GM19099 (cell line): ENCODE results near the gene ACADS.
A peak's percentile ranks its signal among the peaks of the same experiment; 100 is the strongest.

Experiments used
- POLR2A ChIP-seq: IDR thresholded peaks from 3 replicates; pipeline ENCODE4 v1.6.1; 2011; ENCODE audit warnings: low read depth; ENCODE audit not compliant: insufficient read length; ENCODE audit errors: extremely low read depth

The ACADS gene

DNA sequence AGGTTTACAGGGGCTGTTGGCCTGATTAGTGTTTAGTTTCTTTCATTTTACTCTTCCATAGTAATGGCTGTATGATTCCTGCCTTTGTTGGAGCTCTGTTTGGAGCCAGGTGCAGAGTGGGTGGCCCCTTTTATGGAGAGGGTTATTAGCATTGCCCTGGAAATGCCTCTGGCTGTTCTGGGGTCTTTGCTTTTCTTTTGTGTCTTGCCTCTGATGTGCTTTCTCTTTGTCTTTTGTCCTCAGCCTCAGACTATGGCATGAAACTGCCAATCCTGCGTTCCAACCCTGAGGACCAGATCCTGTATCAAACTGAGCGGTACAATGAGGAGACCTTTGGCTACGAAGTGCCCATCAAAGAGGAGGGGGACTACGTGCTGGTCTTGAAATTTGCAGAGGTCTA is 31.8 kb upstream of the ACADS start:
- TF ChIP-seq POLR2A = no peak

DNA sequence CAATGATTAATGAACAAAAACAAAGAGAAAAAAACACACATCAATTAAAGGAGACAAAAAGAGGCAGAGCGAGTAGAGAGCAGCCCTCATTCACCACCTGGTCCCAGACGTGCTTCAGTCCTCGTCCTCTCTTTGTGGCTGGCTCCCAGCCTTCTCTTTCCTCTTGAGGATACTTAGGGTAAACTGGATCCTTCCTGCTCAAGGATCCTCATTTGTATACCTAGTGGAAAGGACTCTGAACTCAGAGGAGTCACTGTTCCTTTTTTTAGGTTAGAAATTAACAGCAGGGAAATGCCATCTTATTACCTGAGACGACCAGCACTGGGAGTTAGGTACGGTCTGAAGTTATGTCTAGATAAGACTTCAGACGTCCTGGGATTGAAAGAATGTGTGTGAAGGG is 29.0 kb upstream of the ACADS start:
- no peak for TF ChIP-seq POLR2A

DNA sequence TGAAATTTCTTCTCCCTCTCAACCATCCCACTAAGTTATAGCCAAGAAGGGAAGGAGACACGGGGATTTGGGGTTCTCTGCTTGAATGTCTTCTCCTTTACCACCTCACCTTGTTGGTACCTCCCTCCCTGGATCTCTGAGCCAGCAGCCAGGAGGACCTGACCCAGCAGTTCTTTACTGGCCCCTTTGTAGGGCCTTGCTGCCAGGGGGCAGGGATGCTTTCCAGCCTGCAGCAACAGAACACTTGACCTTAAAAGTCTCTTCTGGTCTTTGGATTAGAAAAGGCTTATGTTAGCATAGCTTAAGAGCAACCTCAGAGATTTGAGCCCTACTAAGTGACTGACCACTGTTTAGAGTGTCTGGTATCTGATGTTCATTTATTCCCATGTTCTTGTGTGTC is 28.3 kb upstream of the ACADS start:
- no peak for TF ChIP-seq POLR2A

DNA sequence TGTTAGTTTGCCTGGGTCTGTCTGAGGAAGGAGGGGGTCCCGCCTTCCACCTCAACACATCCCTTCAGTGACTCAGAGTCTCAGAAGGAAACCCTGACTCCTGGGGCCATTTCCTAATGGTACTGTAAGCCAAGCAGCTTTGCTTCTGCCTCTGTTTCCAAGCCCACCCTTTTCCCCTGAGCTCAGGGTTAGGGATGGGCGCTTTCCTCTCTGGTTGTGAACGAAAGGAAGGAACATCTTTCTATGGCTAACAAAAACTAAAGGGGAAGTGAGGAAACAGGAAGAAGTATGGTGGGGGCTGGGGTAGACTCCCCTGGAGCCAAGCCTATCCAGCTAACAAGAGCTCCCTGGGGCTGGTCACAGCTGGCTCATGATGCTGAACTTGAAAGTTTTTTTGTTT is 27.0 kb upstream of the ACADS start:
- no peak for TF ChIP-seq POLR2A

DNA sequence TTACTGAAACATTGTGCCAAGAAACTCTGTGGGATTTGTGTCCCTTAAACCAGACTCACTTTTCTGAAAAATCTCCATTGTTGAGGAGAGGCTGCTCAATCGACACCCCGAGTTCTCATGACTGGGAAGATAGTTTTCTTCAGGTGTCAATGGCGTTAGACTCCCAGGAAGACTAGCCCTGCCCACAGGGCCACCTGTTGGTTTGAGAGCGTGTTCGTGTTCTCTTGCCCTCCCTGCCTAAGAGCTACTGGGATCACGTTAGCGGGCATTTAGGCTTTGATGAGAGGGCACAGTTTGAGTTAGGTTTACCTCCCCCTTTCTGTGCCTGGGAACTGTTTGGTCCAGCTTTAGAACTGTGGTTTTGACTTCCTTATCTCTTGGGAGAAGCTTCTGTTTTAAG is 26.1 kb upstream of the ACADS start:
- TF ChIP-seq POLR2A = no peak

DNA sequence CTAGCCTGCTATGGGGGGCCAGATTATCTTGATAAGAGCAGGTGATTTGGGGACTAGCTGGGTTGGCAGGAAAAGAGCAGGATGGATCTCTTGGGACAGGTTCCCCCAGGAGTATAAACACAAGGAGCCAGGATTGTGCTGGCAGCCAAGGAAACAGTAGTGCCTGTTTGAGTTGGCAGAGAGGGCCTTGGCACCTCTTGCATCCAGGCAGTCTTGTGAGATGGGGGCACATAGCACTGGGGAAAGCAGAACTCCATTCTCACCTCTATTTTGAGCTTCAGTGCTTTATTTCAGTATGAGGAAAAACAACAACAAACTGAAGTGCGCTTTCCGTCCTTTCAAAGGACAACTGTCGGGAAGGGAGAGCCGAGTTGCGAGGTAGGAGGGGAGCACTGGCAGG is 24.7 kb upstream of the ACADS start:
- TF ChIP-seq POLR2A = no peak

DNA sequence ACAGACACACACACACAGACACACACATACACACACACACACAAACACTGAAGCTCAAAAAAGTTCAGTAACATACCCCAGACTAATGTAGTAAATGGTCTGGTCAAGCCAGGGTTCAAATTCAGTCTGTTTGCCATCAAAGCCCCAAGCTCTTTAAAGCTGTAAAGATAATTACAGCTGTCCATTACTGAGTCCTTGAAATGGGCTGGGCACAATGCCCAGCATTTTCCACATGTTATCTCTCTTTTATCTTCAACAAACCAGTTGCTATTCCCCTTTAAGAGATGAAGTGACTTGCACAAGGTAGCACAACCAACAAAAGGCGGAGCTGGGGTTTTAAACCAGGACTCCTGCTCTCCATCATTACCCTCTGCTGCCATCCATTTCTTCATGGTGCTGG is 23.0 kb upstream of the ACADS start:
- no peak for TF ChIP-seq POLR2A

DNA sequence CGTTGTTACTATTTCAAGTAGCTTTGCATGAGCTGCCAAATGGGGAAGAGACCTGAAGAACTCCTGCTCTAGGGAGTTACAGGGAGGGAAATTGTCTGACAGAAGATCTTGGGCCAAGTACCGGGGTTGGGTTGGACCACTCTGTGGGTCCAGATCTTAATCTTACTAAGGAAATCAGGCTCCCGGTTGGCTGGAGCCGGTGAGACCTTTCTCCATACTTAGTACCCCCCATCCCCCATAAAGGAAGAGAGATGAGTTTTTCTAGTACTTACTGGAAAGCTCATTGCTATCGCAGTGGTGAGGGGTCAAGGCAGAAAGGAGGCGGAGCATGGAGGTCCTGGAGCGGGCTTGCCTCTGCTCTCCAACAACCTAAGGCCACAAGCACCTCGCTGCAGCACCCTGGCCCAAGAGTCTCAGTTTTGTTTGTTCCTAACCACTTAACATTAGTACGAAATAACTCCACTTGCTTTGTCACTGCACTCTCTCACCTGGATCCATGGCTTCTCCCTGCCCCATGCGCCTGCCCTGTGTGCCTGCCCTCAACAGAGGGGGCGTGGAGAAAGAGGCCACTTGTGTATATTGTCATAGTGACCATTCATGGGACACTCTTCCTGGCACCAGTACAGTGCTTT is 22.2 kb upstream of the ACADS start:
- TF ChIP-seq POLR2A = no peak

DNA sequence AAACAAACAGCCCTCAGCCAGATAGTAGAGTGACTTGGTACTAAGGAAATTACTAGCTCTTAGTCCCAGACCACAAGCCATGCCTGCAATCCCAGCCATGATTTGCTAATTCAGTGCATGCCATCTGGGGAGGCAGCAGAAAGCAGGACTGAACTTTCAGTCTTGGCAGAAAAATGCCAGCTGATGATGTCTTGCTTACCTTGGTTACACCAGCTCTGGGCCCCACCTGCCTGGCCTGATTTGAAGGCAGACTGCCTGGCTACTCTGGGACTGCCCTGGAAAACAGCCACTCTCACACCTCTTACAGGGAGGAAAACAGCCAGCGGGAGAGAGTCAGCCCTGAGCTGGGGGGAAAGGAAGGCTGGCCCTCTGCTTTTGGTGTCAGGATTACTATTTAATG is 20.0 kb upstream of the ACADS start:
- TF ChIP-seq POLR2A = no peak

DNA sequence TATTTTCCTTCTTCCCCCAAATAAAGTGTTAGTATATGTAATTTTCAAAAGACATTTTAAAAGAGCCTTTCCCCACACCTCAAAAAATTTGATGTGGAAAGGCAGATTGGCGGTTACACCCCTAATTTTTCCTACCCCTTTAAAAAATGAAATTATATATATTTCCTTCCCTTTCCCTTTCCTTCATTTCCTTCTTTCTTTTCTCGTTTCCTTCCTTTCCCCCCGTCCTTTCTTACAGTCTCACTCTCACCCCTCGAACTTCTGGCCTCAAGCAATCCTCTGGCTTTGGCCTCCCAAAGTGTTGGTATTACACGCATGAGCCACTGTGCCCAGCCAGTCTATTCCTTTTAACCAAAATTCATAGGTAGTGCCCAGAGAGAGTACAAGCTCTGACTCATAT is 19.6 kb upstream of the ACADS start:
- no peak for TF ChIP-seq POLR2A

DNA sequence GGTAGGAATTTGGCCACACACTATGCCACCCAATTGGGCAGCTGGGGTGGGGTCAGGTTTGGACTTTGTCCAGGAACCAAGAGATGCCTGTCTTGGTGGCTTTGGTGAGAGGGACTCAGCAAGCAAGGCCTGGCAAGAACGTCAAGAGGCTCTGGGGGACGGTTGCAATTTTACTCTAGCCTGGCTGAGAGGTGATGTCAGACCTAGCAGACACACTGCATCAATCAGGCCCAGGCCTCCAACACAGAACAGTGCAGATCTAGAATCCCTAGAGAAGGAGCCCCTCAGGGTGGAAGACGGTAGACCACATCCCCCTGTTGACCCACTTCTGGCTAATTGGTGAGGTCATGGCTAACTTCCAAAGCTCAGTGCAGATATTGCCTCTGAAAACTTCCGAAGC is 17.0 kb upstream of the ACADS start:
- no peak for TF ChIP-seq POLR2A

DNA sequence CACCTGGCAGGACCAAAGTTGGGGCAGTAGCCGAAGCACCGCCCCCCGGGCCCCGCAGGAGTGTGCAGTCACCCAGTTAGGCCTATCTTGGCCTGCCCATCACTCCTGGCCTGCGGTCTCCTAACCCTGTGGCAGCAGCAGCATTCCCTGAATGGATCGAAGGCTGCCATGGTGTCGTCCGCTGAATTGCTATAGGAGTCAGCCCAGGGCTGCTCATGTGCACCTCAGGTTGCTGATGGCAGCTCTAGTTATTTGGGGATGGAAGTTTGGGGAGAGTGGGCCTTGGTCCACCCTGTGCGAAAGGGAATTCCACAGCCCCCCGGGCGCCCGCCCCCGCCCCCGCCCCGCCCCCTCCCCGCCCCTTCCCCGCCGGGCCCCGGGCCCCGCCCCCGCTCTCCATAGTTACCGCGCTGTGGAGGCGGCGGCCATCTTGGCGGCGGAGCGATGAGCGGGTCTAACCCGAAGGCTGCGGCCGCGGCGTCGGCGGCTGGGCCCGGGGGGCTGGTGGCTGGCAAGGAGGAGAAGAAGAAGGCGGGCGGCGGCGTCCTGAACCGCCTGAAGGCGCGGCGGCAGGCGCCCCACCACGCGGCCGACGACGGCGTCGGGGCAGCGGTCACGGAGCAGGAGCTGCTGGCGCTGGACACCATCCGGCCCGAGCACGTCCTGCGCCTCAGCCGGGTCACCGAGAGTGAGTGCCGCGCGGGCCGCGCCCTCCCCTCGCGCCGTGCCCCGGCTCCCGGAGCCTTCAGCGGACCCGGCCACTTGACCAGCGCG is 15.4 kb upstream of the ACADS start, which contains the start of gene UNC119B:
TSS of gene UNC119B (plus strand) at position 428 of the 774 bp plus-strand sequence. CDS start at position 445, 17 bp downstream.
- TF ChIP-seq POLR2A = peak; percentile 60

DNA sequence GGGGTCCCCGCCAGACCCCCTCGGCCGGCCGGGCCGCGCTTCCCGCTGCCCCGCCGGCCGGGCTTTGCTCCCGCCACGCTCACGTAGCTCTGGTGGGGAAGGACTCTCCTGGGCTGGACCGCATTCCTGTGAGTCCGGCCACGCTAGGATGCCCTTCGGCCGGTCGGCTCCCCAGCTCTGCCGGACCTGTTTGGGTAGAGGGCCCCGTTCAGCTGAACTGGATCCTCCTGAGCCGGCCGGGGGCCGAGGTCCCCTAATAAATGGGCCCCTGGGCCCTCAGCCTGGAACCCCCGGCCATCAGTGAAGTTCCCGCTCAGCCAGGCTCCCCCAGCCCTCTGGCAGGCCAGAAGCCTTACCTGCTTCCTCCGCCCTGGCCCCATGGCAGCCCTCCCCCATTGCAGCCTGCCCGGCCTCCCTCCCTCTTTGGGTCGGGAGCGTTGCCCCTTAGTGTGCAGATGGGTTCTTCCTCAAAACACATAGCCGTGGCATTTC is 14.8 kb upstream of the ACADS start:
- TF ChIP-seq POLR2A = no peak

DNA sequence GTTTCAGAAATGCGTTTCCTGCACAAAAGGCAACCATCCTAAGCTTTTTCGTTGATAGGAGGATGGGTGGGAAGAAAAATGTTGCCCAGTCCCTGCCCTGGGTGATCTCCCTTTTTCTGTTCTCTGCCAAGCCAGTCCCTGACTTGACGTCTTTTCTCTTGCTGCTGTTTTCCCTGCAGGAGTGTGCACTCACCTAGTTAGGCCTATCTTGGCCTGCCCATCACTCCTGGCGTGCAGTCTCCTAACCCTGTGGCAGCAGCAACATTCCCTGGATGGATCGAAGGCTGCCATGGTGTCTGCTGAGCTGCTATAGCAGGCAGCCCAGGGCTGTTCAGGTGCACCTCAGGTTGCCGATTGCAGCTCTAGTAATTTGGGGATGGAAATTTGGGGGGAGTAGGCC is 14.2 kb upstream of the ACADS start:
- no peak for TF ChIP-seq POLR2A

DNA sequence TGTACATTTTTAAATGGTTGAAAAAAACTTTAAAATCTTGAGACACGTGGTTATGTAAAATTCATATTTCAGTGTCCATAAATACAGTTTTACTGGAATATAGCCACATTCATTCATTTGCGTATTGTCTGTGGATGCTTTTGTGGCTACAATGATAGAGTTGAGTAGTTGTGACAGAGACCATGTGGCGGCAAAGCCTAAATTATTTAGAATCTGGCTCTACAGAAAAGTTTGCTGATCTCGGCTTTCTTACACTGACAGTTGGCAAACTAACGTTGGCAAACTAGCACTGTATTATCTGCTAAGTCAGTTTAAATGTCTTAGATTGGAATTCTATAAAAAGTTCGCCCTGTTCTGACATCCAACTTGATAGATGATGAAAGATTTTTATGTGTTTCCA is 13.0 kb upstream of the ACADS start:
- TF ChIP-seq POLR2A = no peak

DNA sequence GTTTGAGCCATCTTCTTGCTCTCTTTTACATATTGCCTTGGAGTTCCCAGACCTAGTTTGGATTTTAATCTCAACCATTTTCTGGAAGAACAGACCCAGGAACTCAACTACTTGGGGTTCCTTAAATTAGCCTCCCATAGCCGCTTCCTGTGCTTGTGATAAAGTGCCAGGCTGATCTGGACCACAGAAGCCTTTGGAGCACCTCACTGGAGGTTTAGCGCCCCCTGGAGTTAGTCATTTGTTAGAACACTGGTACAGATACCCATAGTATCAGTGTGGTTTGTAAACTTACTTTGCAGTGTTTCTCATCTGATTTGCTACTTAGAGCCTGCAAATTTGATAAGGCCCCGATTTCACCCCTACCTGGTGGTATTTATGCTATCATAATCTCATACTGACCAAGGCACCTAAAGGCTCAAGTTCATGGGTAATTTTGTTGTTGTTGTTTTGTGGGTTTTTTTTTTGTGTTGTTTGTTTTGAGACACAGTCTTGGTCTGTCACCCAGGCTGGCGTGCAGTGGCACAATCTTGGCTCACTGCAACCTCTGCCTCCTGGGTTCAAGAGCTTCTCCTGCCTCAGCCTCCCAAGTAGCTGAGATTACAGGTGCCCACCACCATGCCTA is 11.7 kb upstream of the ACADS start:
- TF ChIP-seq POLR2A = no peak

DNA sequence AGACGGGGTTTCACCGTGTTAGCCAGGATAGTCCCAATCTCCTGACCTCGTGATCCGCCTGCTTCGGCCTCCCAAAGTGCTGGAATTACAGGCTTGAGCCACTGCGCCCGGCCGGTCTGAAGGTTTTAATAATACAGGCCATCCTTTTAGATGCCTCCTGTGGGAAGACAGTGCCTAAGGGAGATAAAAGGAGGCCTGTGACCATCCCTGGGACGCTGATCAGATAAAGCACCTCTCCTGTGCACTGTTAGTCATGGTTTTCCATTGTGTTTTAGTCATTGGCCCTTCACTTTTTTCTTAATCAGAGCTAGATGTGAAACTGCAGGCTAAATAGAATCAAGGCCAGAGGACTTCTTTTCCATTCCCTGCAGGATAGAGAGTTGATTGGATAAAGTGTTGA is 7.6 kb upstream of the ACADS start:
- no peak for TF ChIP-seq POLR2A

DNA sequence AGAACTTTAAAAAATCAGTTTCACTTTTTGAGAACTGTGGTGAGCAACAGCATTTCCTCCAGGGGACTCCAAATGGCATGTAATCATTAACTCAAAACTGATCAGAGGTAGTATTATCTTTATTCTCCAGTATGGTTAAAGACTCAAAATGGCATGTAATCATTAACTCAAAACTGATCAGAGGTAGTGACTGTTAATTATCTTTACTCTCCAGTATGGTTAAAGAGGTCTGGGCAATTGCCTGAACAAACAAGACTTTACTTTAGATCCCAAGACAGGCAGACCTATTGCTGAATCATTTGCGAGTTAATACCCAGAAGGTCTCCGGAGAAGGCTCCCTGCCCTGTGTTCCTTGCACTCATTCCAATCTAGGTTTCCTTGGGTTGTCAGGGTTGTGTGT is 6.6 kb upstream of the ACADS start:
- no peak for TF ChIP-seq POLR2A
